A549 (cell line): ENCODE measurements around the gene DHX36.

Experiments used
- CEBPB ChIP-seq, 2 experiments: fragments of >200 bp in 1 of 2; sonication (Bioruptor Twin) in 1 of 2; formaldehyde crosslinking in 1 of 2; IDR thresholded peaks; 2 replicates each; pipeline ENCODE4 v1.6.1; 2012 to 2016
- CHD4 ChIP-seq: fragments of 200-600 bp; sonication (generic); IDR thresholded peaks from 2 replicates; pipeline ENCODE4 v1.6.1; 2016; ENCODE audit warnings: antibody characterized with exemption, mild to moderate bottlenecking, borderline replicate concordance
- CTCF ChIP-seq: fragments of >200 bp; sonication (Bioruptor Twin); formaldehyde crosslinking; IDR thresholded peaks from 3 replicates; pipeline ENCODE4 v1.5.1; 2016
- JUN ChIP-seq, 2 experiments: fragments of >200 bp; sonication (Bioruptor Twin); formaldehyde crosslinking; IDR thresholded peaks; 2 replicates in 1 of 2; 3 replicates in 1 of 2; pipeline ENCODE4 v1.6.1; 2016 to 2017
- MAFK ChIP-seq: fragments of 450-650 bp; IDR thresholded peaks from 2 replicates; pipeline ENCODE4 v1.6.1; 2014; ENCODE audit not compliant: partially characterized antibody
- MAZ ChIP-seq: fragments of 150-350 bp; IDR thresholded peaks from 2 replicates; pipeline ENCODE4 v1.6.1; 2014; ENCODE audit warnings: antibody characterized with exemption, low read depth, low read length, borderline replicate concordance
- NR3C1 ChIP-seq: fragments of >200 bp; sonication (Bioruptor Twin); formaldehyde crosslinking; IDR thresholded peaks from 3 replicates; pipeline ENCODE4 v1.6.1; 2017
- PHF8 ChIP-seq: fragments of 200-600 bp; sonication (generic); IDR thresholded peaks from 2 replicates; pipeline ENCODE4 v1.6.1; 2016; ENCODE audit warnings: low read depth, mild to moderate bottlenecking, antibody characterized with exemption, moderate library complexity, borderline replicate concordance
- POLR2A ChIP-seq: IDR thresholded peaks from 2 replicates; pipeline ENCODE4 v1.6.1; 2012; ENCODE audit warnings: mild to moderate bottlenecking, low read length
- RAD21 ChIP-seq, 2 experiments: fragments of >200 bp in 1 of 2; sonication (Bioruptor Twin) in 1 of 2; formaldehyde crosslinking in 1 of 2; IDR thresholded peaks in 1 of 2; conservative IDR thresholded peaks in 1 of 2; 2 replicates in 1 of 2; 3 replicates in 1 of 2; pipeline ENCODE4 v1.6.1; 2012 to 2018; ENCODE audit warnings: inconsistent platforms in 1 of 2
- REST ChIP-seq: fragments of 200-600 bp; sonication (generic); IDR thresholded peaks from 2 replicates; pipeline ENCODE4 v1.6.1; 2016; ENCODE audit warnings: antibody characterized with exemption, mild to moderate bottlenecking, moderate library complexity
- SREBF2 ChIP-seq: fragments of 450-650 bp; IDR thresholded peaks from 2 replicates; pipeline ENCODE4 v1.6.1; 2014; ENCODE audit warnings: mild to moderate bottlenecking, moderate library complexity
- TF ChIP-seq, protein P1 (sequence below): IDR thresholded peaks from 2 replicates; pipeline ENCODE4 v1.6.1; 2012

DNA sequence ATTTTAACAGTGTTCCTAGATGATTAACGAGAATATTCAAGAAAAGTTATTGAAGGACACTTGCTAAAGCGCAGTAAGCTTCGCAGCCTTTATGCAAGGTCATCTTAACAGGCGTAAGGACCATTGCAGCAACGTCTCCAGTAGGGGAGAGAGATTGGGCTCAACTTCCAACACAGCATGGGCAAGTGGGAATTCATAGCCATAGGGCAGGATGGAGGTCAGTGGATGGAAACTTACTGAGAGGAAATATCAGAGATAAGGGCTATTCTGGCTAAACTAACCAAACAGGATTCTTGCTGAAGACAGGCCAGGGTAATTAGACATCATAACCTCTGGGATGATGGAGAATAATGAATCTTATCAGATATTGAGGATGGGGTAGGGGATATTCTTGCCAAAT lies 82.8 kb downstream of the DHX36 start:
- TF ChIP-seq JUN (IDR thresholded peaks at IDR 0.05) (no peak), CTCF (no peak), NR3C1 (no peak), POLR2A (no peak), RAD21 (conservative IDR thresholded peaks at IDR 0.05 in 1 of 2, IDR thresholded peaks at IDR 0.05 in 1 of 2) (no peak), MAZ (no peak), MAFK (no peak), REST (no peak), PHF8 (no peak), CEBPB (IDR thresholded peaks at IDR 0.05) (no peak), CHD4 (no peak), SREBF2 (no peak)
- TF ChIP-seq, protein P1, sequence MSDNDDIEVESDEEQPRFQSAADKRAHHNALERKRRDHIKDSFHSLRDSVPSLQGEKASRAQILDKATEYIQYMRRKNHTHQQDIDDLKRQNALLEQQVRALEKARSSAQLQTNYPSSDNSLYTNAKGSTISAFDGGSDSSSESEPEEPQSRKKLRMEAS: no peak
